Trophoblast cell (in vitro differentiated cells and primary cell): Measurements from ENCODE around the gene EFNA4.
A peak's percentile ranks its signal among the peaks of the same experiment; 100 is the strongest.

ENCODE experiments used
- DNase-seq, 2 donors: peaks; one replicate each; pipeline ENCODE4 v3.0.0-alpha.2; 2016
- H2AFZ ChIP-seq: 2 replicates; pipeline ENCODE4 v1.6.1; 2013; ENCODE audit warnings: low read length, moderate library complexity, mild to moderate bottlenecking; ENCODE audit not compliant: insufficient read depth, poor library complexity
- H2AK5ac ChIP-seq: 2 replicates; pipeline ENCODE4 v1.6.1; 2013; ENCODE audit warnings: mild to moderate bottlenecking, low read length
- H2BK120ac ChIP-seq: 2 replicates; pipeline ENCODE4 v1.6.1; 2013; ENCODE audit warnings: low read length, mild to moderate bottlenecking, moderate library complexity; ENCODE audit not compliant: insufficient read depth, poor library complexity
- H2BK12ac ChIP-seq: 2 replicates; pipeline ENCODE4 v1.6.1; 2013; ENCODE audit warnings: mild to moderate bottlenecking, low read length, moderate library complexity
- H2BK5ac ChIP-seq: 2 replicates; pipeline ENCODE4 v1.6.1; 2013; ENCODE audit warnings: low read length, low read depth, moderate library complexity, mild to moderate bottlenecking; ENCODE audit not compliant: poor library complexity
- H3K14ac ChIP-seq: 2 replicates; pipeline ENCODE4 v1.6.1; 2013; ENCODE audit warnings: mild to moderate bottlenecking, low read length
- H3K18ac ChIP-seq: 2 replicates; pipeline ENCODE4 v1.6.1; 2013; ENCODE audit warnings: mild to moderate bottlenecking, low read length
- H3K23ac ChIP-seq: 2 replicates; pipeline ENCODE4 v1.6.1; 2013; ENCODE audit warnings: low read length
- H3K27ac ChIP-seq: 2 replicates; pipeline ENCODE4 v1.5.1; 2013; ENCODE audit warnings: low read depth, mild to moderate bottlenecking, inconsistent platforms, low read length, moderate library complexity
- H3K27me3 ChIP-seq: 2 replicates; pipeline ENCODE4 v1.6.1; 2013; ENCODE audit warnings: inconsistent platforms, mild to moderate bottlenecking, low read length, moderate library complexity; ENCODE audit not compliant: insufficient read depth
- H3K36me3 ChIP-seq, 2 experiments: 1 replicate in 1 of 2; 2 replicates in 1 of 2; pipeline ENCODE4 v1.6.1; 2013; ENCODE audit warnings: low read length in 2 of 2, mild to moderate bottlenecking in 2 of 2, moderate library complexity in 1 of 2; ENCODE audit not compliant: insufficient read depth in 2 of 2, control insufficient read depth in 1 of 2
- H3K4ac ChIP-seq: 2 replicates; pipeline ENCODE4 v1.6.1; 2013; ENCODE audit warnings: low read depth, mild to moderate bottlenecking, low read length, moderate library complexity
- H3K4me1 ChIP-seq, 2 experiments: 1 replicate in 1 of 2; 2 replicates in 1 of 2; pipeline ENCODE4 v1.6.1; 2013; ENCODE audit warnings: low read length in 2 of 2, mild to moderate bottlenecking in 2 of 2, moderate library complexity in 1 of 2; ENCODE audit not compliant: insufficient read depth in 2 of 2, control insufficient read depth in 1 of 2
- H3K4me2 ChIP-seq: 2 replicates; pipeline ENCODE4 v1.6.1; 2013; ENCODE audit warnings: inconsistent platforms, mild to moderate bottlenecking, low read length, moderate library complexity
- H3K4me3 ChIP-seq: 2 replicates; pipeline ENCODE4 v1.5.1; 2013; ENCODE audit warnings: mild to moderate bottlenecking, low read depth, low read length, inconsistent platforms
- H3K79me1 ChIP-seq: one replicate; pipeline ENCODE4 v1.6.1; 2013; ENCODE audit warnings: low read length
- H3K79me2 ChIP-seq: 2 replicates; pipeline ENCODE4 v1.6.1; 2013; ENCODE audit warnings: low read length, mild to moderate bottlenecking; ENCODE audit not compliant: control insufficient read depth, insufficient read depth, poor library complexity
- H3K9ac ChIP-seq: 2 replicates; pipeline ENCODE4 v1.6.1; 2013; ENCODE audit warnings: mild to moderate bottlenecking, low read length
- H3K9me3 ChIP-seq: 2 replicates; pipeline ENCODE4 v1.6.1; 2013; ENCODE audit warnings: low read depth, mild to moderate bottlenecking, control low read depth, inconsistent platforms, low read length; ENCODE audit not compliant: insufficient read depth
- H4K12ac ChIP-seq: 2 replicates; pipeline ENCODE4 v1.6.1; 2013; ENCODE audit warnings: low read depth, mild to moderate bottlenecking, low read length, moderate library complexity
- H4K8ac ChIP-seq: 2 replicates; pipeline ENCODE4 v1.6.1; 2013; ENCODE audit warnings: low read depth, mild to moderate bottlenecking, low read length, moderate library complexity
- H4K91ac ChIP-seq: one replicate; pipeline ENCODE4 v1.6.1; 2013; ENCODE audit warnings: low read depth, mild to moderate bottlenecking, low read length, moderate library complexity
- WGBS: extraction: QIAGEN DNeasy Blood & Tissue Kit; methylation state at CpG from one replicate; pipeline ENCODE4 v1.1.7; 2013; ENCODE audit warnings: missing lambda C conversion rate; ENCODE audit not compliant: insufficient read length, insufficient coverage; ENCODE audit errors: extremely low coverage; 5-methylcytosine and 5-hydroxymethylcytosine counted together

The EFNA4 gene

DNA sequence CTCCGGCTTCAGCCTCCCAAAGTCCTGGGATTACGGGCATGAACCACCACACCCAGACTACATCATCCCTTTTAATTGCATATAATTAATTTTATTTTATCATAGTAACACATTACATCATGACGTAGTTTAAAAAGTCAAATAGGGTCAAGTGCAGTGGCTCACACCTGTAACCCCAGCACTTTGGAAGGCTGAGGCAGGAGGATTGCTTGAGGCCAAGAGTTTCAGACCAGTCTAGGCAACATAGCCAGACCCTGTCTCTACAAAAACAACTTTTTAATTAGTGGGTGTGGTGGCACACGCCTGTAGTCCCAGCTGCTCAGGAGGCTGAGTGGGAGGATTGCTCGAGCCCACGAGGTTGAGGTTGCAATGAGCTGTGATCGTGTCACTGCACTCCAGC is 35.8 kb downstream of the EFNA4 start:
- Histone ChIP-seq H3K36me3 (no peaks in the 10 kb centered on the region), H3K4me3 (no peak overlapping the region), H3K4me1 (no peaks in the 10 kb centered on the region), H3K27ac (no peak overlapping the region), H2AFZ (no peak overlapping the region), H4K12ac (no peak overlapping the region), H3K79me2 (no peaks in the 10 kb centered on the region), H3K27me3 (no peaks in the 10 kb centered on the region), H3K4me2 (no peak overlapping the region), H2BK120ac (no peak overlapping the region), H3K9ac (no peak overlapping the region), H3K23ac (no peak overlapping the region), H3K14ac (no peak overlapping the region), H4K8ac (no peak overlapping the region), H2AK5ac (no peak overlapping the region), H4K91ac (no peak overlapping the region), H3K4ac (no peak overlapping the region), H2BK12ac (no peak overlapping the region), H3K9me3 (no peaks in the 10 kb centered on the region), H3K79me1 (no peaks in the 10 kb centered on the region), H2BK5ac (no peak overlapping the region), H3K18ac (no peak overlapping the region)
- no peak for DNase-seq
- no CpG with 5 or more reads among the region's 7 CpGs for WGBS

DNA sequence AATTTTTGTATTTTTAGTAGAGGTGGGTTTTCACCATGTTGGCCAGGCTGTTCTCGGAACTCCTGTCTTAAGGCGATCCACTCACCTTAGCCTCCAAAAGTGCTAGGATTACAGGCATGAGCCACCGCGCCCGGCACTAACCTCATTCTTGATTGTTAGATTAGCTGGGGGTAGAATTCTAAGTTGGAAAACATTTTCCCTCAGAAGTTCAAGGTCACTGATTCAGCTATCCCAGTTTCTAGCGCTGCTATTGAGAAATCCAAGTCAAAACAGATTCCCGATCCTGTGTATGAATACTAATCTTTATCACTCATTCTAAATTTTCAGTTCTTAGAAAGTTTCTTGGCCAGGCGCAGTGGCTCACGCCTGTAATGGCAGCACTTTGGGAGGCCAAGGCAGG is 39.8 kb downstream of the EFNA4 start:
- Histone ChIP-seq H3K4me3 (no peak overlapping the region), H4K12ac (no peak overlapping the region), H3K18ac (no peak overlapping the region), H2BK5ac (no peak overlapping the region), H4K8ac (no peak overlapping the region), H3K79me2 (no peaks in the 10 kb centered on the region), H3K27me3 (no peaks in the 10 kb centered on the region), H2BK120ac (no peak overlapping the region), H3K4me1 (peaks cover 0 to 3% of the 10 kb centered on the region in 2 experiments), H2BK12ac (no peak overlapping the region), H3K79me1 (no peaks in the 10 kb centered on the region), H3K4me2 (no peak overlapping the region), H2AFZ (no peak overlapping the region), H4K91ac (no peak overlapping the region), H3K23ac (no peak overlapping the region), H3K36me3 (no peaks in the 10 kb centered on the region), H3K14ac (no peak overlapping the region), H3K4ac (no peak overlapping the region), H3K9ac (no peak overlapping the region), H3K9me3 (no peaks in the 10 kb centered on the region), H2AK5ac (no peak overlapping the region), H3K27ac (no peak overlapping the region)
- peak; percentile 75 to 77 for DNase-seq
- no CpG with 5 or more reads among the region's 9 CpGs for WGBS

DNA sequence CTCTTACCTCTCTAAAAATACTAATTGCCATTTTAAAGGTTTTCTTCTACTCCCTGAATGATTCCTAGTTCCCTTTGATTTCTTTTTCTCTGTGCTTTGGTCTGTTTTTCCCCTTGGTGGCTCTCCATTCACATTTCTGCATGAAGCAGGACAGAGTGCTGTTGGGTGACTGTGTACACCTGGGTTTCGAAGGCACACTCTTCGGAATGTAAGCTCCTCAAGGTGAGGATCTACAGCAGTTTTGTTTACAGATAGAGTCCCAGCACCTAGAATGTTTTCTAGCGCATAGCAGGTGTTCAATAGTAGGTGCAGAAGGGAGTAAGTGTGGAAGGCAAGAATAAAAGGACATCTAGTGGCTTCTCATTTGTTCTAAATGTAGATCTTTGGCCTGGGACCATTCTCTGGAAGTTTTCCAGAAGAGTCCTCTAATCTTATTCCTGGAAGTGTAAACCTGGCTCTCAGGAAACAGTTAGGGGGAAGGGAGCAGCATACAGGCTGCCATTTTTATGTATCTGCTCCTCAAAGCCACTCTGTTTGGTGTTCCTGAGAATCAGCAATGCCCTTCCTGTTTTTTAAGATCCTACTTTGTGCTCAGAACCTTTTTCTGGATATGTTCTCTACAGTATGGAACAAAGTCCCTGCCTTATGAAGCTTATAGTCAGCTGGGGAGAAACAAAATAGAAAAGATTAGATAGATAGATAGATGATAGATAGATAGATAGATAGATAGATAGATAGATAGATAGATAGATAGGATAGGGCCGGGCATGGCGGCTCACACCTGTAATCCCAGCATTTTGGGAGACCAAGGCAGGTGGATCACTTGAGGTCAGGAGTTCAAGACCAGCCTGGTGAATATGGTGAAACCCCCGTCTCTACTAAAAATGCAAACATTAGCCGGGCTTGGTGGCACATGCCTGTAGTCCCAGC is 41.3 kb downstream of the EFNA4 start:
- no peaks in the 10 kb centered on the region for H3K9me3 ChIP-seq
- no peak overlapping the region for H2BK5ac ChIP-seq
- no peak overlapping the region for H2AFZ ChIP-seq
- H3K4me2 ChIP-seq: no peak overlapping the region
- H3K14ac ChIP-seq: no peak overlapping the region
- no peak overlapping the region for H2BK120ac ChIP-seq
- no peaks in the 10 kb centered on the region for H3K79me1 ChIP-seq
- no peak overlapping the region for H3K27ac ChIP-seq
- H3K27me3 ChIP-seq: no peaks in the 10 kb centered on the region
- H4K8ac ChIP-seq: no peak overlapping the region
- no peak overlapping the region for H2BK12ac ChIP-seq
- H3K79me2 ChIP-seq: no peaks in the 10 kb centered on the region
- peaks cover 0 to 3% of the 10 kb centered on the region in 2 experiments for H3K4me1 ChIP-seq
- H3K4ac ChIP-seq: no peak overlapping the region
- H3K18ac ChIP-seq: no peak overlapping the region
- H3K9ac ChIP-seq: no peak overlapping the region
- H3K4me3 ChIP-seq: no peak overlapping the region
- no peak overlapping the region for H2AK5ac ChIP-seq
- no peak overlapping the region for H4K91ac ChIP-seq
- no peak overlapping the region for H4K12ac ChIP-seq
- no CpG with 5 or more reads among the region's 7 CpGs for WGBS
- DNase-seq: no peak
- H3K36me3 ChIP-seq: no peaks in the 10 kb centered on the region
- H3K23ac ChIP-seq: no peak overlapping the region

DNA sequence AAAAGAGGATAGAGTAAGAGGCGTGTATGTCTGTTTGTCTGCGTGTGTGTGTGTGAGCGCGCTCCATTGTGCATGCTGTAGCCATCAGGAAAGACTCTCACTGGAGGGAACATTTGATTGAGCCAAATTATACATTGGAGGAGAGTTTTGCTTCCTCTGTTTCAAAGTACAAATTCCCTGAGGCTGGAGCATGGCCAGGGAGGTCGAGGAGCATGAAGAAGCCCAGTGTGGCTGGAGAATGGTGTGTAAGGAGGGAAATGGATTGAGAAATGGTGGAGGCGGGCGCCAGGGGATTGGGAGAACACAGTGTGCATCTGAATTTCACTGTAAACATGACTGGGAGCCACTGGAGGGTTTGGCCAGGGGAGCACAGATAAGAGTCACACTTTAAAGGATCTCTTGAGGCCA is 42.1 kb downstream of the EFNA4 start:
- no peak overlapping the region for H3K14ac ChIP-seq
- H3K4me1 ChIP-seq: peaks cover 0 to 3% of the 10 kb centered on the region in 2 experiments
- no peaks in the 10 kb centered on the region for H3K36me3 ChIP-seq
- H2AK5ac ChIP-seq: no peak overlapping the region
- no peak overlapping the region for H3K4me3 ChIP-seq
- no peaks in the 10 kb centered on the region for H3K27me3 ChIP-seq
- H3K18ac ChIP-seq: no peak overlapping the region
- WGBS: no CpG with 5 or more reads among the region's 7 CpGs
- DNase-seq: peak; percentile 97 to 98
- H2AFZ ChIP-seq: no peak overlapping the region
- no peak overlapping the region for H4K12ac ChIP-seq
- no peak overlapping the region for H4K91ac ChIP-seq
- no peaks in the 10 kb centered on the region for H3K79me2 ChIP-seq
- no peak overlapping the region for H2BK5ac ChIP-seq
- no peaks in the 10 kb centered on the region for H3K9me3 ChIP-seq
- no peak overlapping the region for H2BK12ac ChIP-seq
- H3K79me1 ChIP-seq: no peaks in the 10 kb centered on the region
- no peak overlapping the region for H3K4me2 ChIP-seq
- no peak overlapping the region for H3K27ac ChIP-seq
- no peak overlapping the region for H4K8ac ChIP-seq
- H3K4ac ChIP-seq: no peak overlapping the region
- no peak overlapping the region for H3K23ac ChIP-seq
- H2BK120ac ChIP-seq: no peak overlapping the region
- no peak overlapping the region for H3K9ac ChIP-seq
